Mononuclear cell (primary cell): ENCODE data around the gene TTC7B. TPM values are rescaled to one million over a fixed set of nuclear protein-coding genes. Genes with fewer than 3 reads are reported as not detected.

Experiments
- H3K27me3 ChIP-seq: 2 replicates; pipeline ENCODE4 v1.6.0; 2011; ENCODE audit warnings: low read length, control low read depth; ENCODE audit not compliant: insufficient read depth
- H3K4me1 ChIP-seq: 2 replicates; pipeline ENCODE4 v1.5.1; 2011; ENCODE audit warnings: mild to moderate bottlenecking, low read length, control low read depth; ENCODE audit not compliant: insufficient read depth
- H3K4me3 ChIP-seq: 2 replicates; pipeline ENCODE4 v1.5.1; 2011; ENCODE audit warnings: mild to moderate bottlenecking, low read length, moderate library complexity
- H3K9me3 ChIP-seq: 2 replicates; pipeline ENCODE4 v1.5.1; 2011; ENCODE audit warnings: low read depth, mild to moderate bottlenecking, control low read depth, low read length
- total RNA-seq: library from RNA; depleted of rRNA; stranded (reverse); fragments of >200 nt; gene quantifications from one replicate; pipeline ENCODE4 v1.2.3, GENCODE V29; 2012

The TTC7B gene
- total RNA-seq, 1 donor = 8.3 TPM

- H3K9me3 ChIP-seq = no peaks in the 10 kb centered on the region
- peaks cover 42% of the 10 kb centered on the region for H3K4me1 ChIP-seq
- H3K27me3 ChIP-seq = no peaks in the 10 kb centered on the region
- H3K4me3 ChIP-seq = no peak overlapping the region
Observed at GRCh38 chr14:90611501-90611900, 204.7 kb downstream of the TTC7B start.

- H3K4me1 ChIP-seq = peaks cover 43% of the 10 kb centered on the region
- no peaks in the 10 kb centered on the region for H3K27me3 ChIP-seq
- H3K4me3 ChIP-seq = no peak overlapping the region
- H3K9me3 ChIP-seq = no peaks in the 10 kb centered on the region
Observed at GRCh38 chr14:90610346-90611040, 205.7 kb downstream of the TTC7B start.

- H3K9me3 ChIP-seq = no peaks in the 10 kb centered on the region
- no peaks in the 10 kb centered on the region for H3K27me3 ChIP-seq
- no peak overlapping the region for H3K4me3 ChIP-seq
- H3K4me1 ChIP-seq = peaks cover 49% of the 10 kb centered on the region
Observed at GRCh38 chr14:90609376-90609775, 206.9 kb downstream of the TTC7B start.

GRCh38 chr14:90608929-90609341 lies 207.3 kb downstream of the TTC7B start:
- peaks cover 49% of the 10 kb centered on the region for H3K4me1 ChIP-seq
- no peaks in the 10 kb centered on the region for H3K9me3 ChIP-seq
- no peaks in the 10 kb centered on the region for H3K27me3 ChIP-seq
- no peak overlapping the region for H3K4me3 ChIP-seq

- Histone ChIP-seq H3K4me1 (peaks cover 49% of the 10 kb centered on the region), H3K9me3 (no peaks in the 10 kb centered on the region), H3K27me3 (no peaks in the 10 kb centered on the region), H3K4me3 (no peak overlapping the region)
Observed at GRCh38 chr14:90608281-90608680, 207.9 kb downstream of the TTC7B start.

GRCh38 chr14:90607141-90607540 lies 209.1 kb downstream of the TTC7B start:
- Histone ChIP-seq H3K4me1 (peaks cover 49% of the 10 kb centered on the region), H3K4me3 (no peak overlapping the region), H3K27me3 (no peaks in the 10 kb centered on the region), H3K9me3 (no peaks in the 10 kb centered on the region)

- H3K27me3 ChIP-seq = no peaks in the 10 kb centered on the region
- peaks cover 43% of the 10 kb centered on the region for H3K4me1 ChIP-seq
- no peaks in the 10 kb centered on the region for H3K9me3 ChIP-seq
- H3K4me3 ChIP-seq = no peak overlapping the region
Observed at GRCh38 chr14:90606434-90606833, 209.8 kb downstream of the TTC7B start.

GRCh38 chr14:90605430-90605829 lies 210.8 kb downstream of the TTC7B start:
- H3K27me3 ChIP-seq = no peaks in the 10 kb centered on the region
- H3K4me1 ChIP-seq = peaks cover 33% of the 10 kb centered on the region
- no peaks in the 10 kb centered on the region for H3K9me3 ChIP-seq
- no peak overlapping the region for H3K4me3 ChIP-seq

- no peak overlapping the region for H3K4me3 ChIP-seq
- peaks cover 23% of the 10 kb centered on the region for H3K4me1 ChIP-seq
- H3K27me3 ChIP-seq = no peaks in the 10 kb centered on the region
- H3K9me3 ChIP-seq = no peaks in the 10 kb centered on the region
Observed at GRCh38 chr14:90604356-90604755, 211.9 kb downstream of the TTC7B start.

- Histone ChIP-seq H3K4me1 (peaks cover 18% of the 10 kb centered on the region), H3K9me3 (no peaks in the 10 kb centered on the region), H3K27me3 (no peaks in the 10 kb centered on the region), H3K4me3 (no peak overlapping the region)
Observed at GRCh38 chr14:90603841-90604240, 212.4 kb downstream of the TTC7B start.

GRCh38 chr14:90603336-90603735 lies 212.9 kb downstream of the TTC7B start:
- Histone ChIP-seq H3K4me3 (no peak overlapping the region), H3K27me3 (no peaks in the 10 kb centered on the region), H3K4me1 (peaks cover 13% of the 10 kb centered on the region), H3K9me3 (no peaks in the 10 kb centered on the region)

GRCh38 chr14:90602088-90602687 lies 214.0 kb downstream of the TTC7B start:
- peaks cover 7% of the 10 kb centered on the region for H3K4me1 ChIP-seq
- H3K4me3 ChIP-seq = no peak overlapping the region
- H3K27me3 ChIP-seq = no peaks in the 10 kb centered on the region
- no peaks in the 10 kb centered on the region for H3K9me3 ChIP-seq

- H3K27me3 ChIP-seq = no peaks in the 10 kb centered on the region
- H3K4me3 ChIP-seq = no peak overlapping the region
- H3K9me3 ChIP-seq = no peaks in the 10 kb centered on the region
- H3K4me1 ChIP-seq = peaks cover 7% of the 10 kb centered on the region
Observed at GRCh38 chr14:90601563-90601962, 214.7 kb downstream of the TTC7B start.

- Histone ChIP-seq H3K4me3 (no peak overlapping the region), H3K4me1 (peaks cover 7% of the 10 kb centered on the region), H3K9me3 (no peaks in the 10 kb centered on the region), H3K27me3 (no peaks in the 10 kb centered on the region)
Observed at GRCh38 chr14:90600619-90601018, 215.6 kb downstream of the TTC7B start.

- no peak overlapping the region for H3K4me3 ChIP-seq
Observed at GRCh38 chr14:90599748-90600507, 216.3 kb downstream of the TTC7B start.

More at GRCh38 chr14:90599748-90600507, 216.3 kb downstream of the TTC7B start:
- Histone ChIP-seq H3K4me1 (peaks cover under 1% of the 10 kb centered on the region), H3K9me3 (no peaks in the 10 kb centered on the region), H3K27me3 (no peaks in the 10 kb centered on the region)
